GM10266 (cell line): Measurements from ENCODE around the gene MAPK4.

ENCODE experiments used
- DNase-seq: peaks from one replicate; pipeline ENCODE4 v3.0.0; 2012; ENCODE audit errors: extremely low spot score
- TF ChIP-seq, protein P1 (sequence below): IDR thresholded peaks from 2 replicates; pipeline ENCODE4 v1.5.1; 2012; ENCODE audit warnings: mild to moderate bottlenecking, low read depth; ENCODE audit not compliant: control insufficient read depth, insufficient read depth; ENCODE audit errors: missing control alignments

MAPK4 gene

GRCh38 chr18:50581517-50581916, 21.6 kb downstream of the MAPK4 start:
- no peak for DNase-seq
- TF ChIP-seq, protein P1, sequence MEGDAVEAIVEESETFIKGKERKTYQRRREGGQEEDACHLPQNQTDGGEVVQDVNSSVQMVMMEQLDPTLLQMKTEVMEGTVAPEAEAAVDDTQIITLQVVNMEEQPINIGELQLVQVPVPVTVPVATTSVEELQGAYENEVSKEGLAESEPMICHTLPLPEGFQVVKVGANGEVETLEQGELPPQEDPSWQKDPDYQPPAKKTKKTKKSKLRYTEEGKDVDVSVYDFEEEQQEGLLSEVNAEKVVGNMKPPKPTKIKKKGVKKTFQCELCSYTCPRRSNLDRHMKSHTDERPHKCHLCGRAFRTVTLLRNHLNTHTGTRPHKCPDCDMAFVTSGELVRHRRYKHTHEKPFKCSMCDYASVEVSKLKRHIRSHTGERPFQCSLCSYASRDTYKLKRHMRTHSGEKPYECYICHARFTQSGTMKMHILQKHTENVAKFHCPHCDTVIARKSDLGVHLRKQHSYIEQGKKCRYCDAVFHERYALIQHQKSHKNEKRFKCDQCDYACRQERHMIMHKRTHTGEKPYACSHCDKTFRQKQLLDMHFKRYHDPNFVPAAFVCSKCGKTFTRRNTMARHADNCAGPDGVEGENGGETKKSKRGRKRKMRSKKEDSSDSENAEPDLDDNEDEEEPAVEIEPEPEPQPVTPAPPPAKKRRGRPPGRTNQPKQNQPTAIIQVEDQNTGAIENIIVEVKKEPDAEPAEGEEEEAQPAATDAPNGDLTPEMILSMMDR, result no peak

DNA sequence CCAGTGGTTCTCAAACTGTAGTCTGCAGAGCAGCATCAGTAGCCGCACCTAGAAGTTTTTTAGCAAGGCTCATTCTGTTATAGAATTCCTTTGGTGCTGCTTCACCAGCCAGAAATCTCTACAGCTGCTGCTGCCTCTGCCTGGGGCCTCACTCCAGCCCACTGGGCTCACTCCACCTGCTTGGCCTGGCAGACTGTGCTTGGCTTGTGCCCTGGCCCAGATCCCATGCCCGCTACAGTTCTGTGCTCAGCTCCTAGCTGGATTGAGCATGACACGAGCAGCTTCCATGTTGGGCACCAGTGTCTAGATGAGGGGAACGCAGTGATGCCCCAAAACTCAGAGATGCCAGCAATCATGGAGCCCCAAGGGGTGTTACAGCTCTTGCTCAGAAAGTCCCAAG, 22.6 kb downstream of the MAPK4 start:
- TF ChIP-seq, protein P1, result no peak

DNA sequence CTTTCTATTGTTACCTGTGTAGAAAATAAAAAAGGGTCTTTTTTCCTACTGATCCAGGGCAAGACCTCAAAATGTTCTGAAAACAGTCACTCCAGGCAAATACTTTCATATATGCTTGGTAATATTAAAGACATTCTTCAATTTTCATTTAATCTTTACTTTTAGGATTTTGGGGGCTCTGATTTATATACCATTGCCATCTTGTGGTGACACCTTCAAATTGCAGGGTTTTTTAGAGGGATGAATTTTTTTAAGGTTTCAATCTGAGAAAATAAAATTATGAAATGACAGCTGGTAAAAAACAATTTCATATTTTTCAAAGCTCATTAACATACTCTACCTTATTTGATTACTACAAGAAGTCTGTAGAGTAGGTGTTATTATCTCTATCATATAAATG, 26.8 kb downstream of the MAPK4 start:
- no peak for DNase-seq
- TF ChIP-seq, protein P1, result no peak

More for the DNA sequence above, 22.6 kb downstream of the MAPK4 start:
- DNase-seq, result no peak

GRCh38 chr18:50590593-50590992, 30.7 kb downstream of the MAPK4 start:
- no peak for DNase-seq
- TF ChIP-seq, protein P1, result no peak

DNA sequence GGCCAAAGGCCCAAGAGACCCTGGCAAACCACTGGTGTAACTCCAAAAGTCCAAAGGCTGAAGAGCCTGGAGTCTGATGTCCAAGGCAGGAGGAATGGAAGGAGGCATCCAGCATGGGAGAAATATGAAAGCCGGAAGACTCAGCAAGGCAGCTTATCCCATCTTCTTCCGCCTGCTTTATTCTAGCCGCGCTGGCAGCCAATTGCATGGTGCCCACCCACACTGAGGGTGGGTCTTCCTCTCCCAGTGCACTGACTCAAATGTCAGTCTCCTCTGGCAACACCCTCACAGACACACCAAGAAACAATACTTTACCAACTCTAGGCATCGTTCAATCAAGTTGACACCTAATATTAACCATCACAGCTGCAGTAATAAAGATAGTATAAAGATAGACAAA, 34.1 kb downstream of the MAPK4 start:
- TF ChIP-seq, protein P1, result no peak

GRCh38 chr18:50594942-50595341, 35.1 kb downstream of the MAPK4 start:
- TF ChIP-seq, protein P1, result no peak
- DNase-seq, result no peak

More for the DNA sequence above, 34.1 kb downstream of the MAPK4 start:
- no peak for DNase-seq

GRCh38 chr18:50602466-50602865, 42.6 kb downstream of the MAPK4 start:
- DNase-seq, result no peak
- TF ChIP-seq, protein P1, result no peak
